ENCODE results near the gene KIF5C.

DNA sequence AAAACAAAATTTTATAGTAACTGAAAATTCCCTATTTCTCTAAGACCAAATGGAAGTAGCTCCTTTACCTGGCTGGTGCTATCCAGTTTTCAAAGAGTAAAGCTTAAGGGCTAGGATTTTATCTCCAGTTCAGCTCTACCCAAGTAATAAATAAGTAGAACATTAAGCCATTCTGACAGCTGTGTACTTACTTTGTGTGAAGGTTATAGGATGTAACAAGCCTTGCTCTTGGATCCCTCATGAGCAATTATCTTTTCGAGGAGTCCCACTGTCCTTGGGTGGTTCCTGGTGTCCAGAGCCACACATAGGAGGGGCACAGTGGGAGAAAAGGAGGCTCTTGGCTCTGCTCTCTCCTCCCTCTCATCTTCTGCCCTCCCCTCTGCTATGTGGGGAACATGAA, 45.5 kb downstream of the KIF5C start:
- no peak for TF ChIP-seq SP1 (IDR thresholded peaks at IDR 0.05)
- TF ChIP-seq, protein P1, sequence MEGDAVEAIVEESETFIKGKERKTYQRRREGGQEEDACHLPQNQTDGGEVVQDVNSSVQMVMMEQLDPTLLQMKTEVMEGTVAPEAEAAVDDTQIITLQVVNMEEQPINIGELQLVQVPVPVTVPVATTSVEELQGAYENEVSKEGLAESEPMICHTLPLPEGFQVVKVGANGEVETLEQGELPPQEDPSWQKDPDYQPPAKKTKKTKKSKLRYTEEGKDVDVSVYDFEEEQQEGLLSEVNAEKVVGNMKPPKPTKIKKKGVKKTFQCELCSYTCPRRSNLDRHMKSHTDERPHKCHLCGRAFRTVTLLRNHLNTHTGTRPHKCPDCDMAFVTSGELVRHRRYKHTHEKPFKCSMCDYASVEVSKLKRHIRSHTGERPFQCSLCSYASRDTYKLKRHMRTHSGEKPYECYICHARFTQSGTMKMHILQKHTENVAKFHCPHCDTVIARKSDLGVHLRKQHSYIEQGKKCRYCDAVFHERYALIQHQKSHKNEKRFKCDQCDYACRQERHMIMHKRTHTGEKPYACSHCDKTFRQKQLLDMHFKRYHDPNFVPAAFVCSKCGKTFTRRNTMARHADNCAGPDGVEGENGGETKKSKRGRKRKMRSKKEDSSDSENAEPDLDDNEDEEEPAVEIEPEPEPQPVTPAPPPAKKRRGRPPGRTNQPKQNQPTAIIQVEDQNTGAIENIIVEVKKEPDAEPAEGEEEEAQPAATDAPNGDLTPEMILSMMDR (IDR thresholded peaks at IDR 0.05; ENCODE audit: low read depth, low read length, missing input control) = no peak
- TF ChIP-seq, protein P2, sequence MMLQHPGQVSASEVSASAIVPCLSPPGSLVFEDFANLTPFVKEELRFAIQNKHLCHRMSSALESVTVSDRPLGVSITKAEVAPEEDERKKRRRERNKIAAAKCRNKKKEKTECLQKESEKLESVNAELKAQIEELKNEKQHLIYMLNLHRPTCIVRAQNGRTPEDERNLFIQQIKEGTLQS (IDR thresholded peaks at IDR 0.05) = no peak
- TF ChIP-seq, protein P3, sequence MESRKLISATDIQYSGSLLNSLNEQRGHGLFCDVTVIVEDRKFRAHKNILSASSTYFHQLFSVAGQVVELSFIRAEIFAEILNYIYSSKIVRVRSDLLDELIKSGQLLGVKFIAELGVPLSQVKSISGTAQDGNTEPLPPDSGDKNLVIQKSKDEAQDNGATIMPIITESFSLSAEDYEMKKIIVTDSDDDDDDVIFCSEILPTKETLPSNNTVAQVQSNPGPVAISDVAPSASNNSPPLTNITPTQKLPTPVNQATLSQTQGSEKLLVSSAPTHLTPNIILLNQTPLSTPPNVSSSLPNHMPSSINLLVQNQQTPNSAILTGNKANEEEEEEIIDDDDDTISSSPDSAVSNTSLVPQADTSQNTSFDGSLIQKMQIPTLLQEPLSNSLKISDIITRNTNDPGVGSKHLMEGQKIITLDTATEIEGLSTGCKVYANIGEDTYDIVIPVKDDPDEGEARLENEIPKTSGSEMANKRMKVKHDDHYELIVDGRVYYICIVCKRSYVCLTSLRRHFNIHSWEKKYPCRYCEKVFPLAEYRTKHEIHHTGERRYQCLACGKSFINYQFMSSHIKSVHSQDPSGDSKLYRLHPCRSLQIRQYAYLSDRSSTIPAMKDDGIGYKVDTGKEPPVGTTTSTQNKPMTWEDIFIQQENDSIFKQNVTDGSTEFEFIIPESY (IDR thresholded peaks at IDR 0.05) = no peak
- no peak for TF ChIP-seq TAF1 (conservative IDR thresholded peaks at IDR 0.05)
- TF ChIP-seq HNF4G (IDR thresholded peaks at IDR 0.05) = no peak
- TF ChIP-seq EGR1 (IDR thresholded peaks at IDR 0.05; ENCODE audit: low read depth in 2 of 2) = no peak
- TF ChIP-seq YY1 (IDR thresholded peaks at IDR 0.05) = no peak
- TF ChIP-seq RAD21 (IDR thresholded peaks at IDR 0.05) = no peak
- TF ChIP-seq, protein P4, sequence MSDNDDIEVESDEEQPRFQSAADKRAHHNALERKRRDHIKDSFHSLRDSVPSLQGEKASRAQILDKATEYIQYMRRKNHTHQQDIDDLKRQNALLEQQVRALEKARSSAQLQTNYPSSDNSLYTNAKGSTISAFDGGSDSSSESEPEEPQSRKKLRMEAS (IDR thresholded peaks at IDR 0.05) = no peak
- TF ChIP-seq, protein P5, sequence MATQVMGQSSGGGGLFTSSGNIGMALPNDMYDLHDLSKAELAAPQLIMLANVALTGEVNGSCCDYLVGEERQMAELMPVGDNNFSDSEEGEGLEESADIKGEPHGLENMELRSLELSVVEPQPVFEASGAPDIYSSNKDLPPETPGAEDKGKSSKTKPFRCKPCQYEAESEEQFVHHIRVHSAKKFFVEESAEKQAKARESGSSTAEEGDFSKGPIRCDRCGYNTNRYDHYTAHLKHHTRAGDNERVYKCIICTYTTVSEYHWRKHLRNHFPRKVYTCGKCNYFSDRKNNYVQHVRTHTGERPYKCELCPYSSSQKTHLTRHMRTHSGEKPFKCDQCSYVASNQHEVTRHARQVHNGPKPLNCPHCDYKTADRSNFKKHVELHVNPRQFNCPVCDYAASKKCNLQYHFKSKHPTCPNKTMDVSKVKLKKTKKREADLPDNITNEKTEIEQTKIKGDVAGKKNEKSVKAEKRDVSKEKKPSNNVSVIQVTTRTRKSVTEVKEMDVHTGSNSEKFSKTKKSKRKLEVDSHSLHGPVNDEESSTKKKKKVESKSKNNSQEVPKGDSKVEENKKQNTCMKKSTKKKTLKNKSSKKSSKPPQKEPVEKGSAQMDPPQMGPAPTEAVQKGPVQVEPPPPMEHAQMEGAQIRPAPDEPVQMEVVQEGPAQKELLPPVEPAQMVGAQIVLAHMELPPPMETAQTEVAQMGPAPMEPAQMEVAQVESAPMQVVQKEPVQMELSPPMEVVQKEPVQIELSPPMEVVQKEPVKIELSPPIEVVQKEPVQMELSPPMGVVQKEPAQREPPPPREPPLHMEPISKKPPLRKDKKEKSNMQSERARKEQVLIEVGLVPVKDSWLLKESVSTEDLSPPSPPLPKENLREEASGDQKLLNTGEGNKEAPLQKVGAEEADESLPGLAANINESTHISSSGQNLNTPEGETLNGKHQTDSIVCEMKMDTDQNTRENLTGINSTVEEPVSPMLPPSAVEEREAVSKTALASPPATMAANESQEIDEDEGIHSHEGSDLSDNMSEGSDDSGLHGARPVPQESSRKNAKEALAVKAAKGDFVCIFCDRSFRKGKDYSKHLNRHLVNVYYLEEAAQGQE (IDR thresholded peaks at IDR 0.05) = no peak
- no peak for TF ChIP-seq GABPA (IDR thresholded peaks at IDR 0.05 in 1 of 2, conservative IDR thresholded peaks at IDR 0.05 in 1 of 2)
- no peak for TF ChIP-seq RXRA (IDR thresholded peaks at IDR 0.05)
- no peak for TF ChIP-seq FOXA1 (IDR thresholded peaks at IDR 0.05)
